ENCODE measurements around the gene PPP6R2. TPM values are rescaled to one million over a fixed set of nuclear protein-coding genes. Genes with fewer than 3 reads are reported as not detected.

Gene PPP6R2
- total RNA-seq, 4 donors from 2014 or later, result 35.6 to 50.8 (median 45.6) TPM

DNA sequence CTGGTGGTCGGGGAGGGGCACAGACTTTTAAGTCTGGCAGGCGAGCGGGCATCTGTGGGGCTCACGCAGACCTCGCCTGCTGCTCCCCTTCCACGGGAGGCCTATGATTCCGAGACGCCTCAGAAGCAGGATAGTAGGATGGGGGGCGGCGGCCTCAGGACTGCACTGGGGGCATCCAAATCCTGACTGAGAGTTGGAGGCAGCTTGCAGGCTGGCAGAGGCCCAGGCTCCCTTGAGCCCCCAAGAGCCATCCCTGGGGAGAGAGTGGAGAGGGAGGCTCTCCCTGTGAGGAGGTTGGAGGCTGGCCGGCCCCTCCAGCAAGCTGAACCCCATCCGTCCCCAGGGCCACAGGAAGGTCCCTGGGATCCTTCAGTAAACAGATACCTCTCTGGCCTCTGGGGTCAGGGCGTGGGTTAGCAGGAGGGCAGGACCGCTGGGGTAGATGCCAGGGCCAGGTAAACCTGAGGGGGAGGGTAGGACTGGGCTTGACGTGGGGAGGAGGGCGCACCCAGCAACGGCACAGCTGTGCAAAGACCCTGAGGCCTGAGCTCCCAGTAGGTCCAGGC is 98.4 kb downstream of the PPP6R2 start:
- WGBS, 2 donors, result 75 to 100% methylated on average over 4 of the region's 17 CpGs
- Histone ChIP-seq H3K27ac (no peak overlapping the region), H3K36me3 (peaks cover 32 to 100% (median 43%) of the 10 kb centered on the region in 3 donors), H3K9me3 (no peaks in the 10 kb centered on the region), H3K4me3 (no peak overlapping the region), H3K27me3 (no peaks in the 10 kb centered on the region), H3K4me1 (peaks cover 0 to 17% (median 10%) of the 10 kb centered on the region in 3 donors)
- TF ChIP-seq CTCF (IDR thresholded peaks at IDR 0.05), result no peak
- TF ChIP-seq POLR2A (IDR thresholded peaks at IDR 0.05), result no peak
- intact Hi-C loops (cut with DNase I), result no loop called here
- DNase-seq, result no peak

DNA sequence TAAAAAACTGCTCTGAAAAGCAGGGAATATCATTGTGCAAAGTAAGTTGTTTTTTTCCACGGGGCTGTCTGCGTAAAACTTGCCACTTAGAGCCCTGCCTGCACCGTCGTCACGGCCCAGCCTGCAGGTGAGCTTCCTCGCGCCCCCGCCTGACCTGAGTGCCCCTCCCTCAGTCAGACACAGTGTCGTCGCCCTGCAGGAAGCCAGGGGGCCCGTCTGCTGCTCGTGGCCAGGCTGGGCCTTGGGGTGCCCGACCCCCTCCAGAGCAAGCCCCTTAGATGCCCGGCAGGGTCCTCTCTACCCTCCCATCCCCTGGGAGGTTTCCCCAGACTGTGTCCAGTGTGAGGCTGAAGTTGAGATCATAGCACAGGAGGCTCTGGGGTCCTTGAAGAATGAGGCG is 100.1 kb downstream of the PPP6R2 start:
- H3K27me3 ChIP-seq, result no peaks in the 10 kb centered on the region
- intact Hi-C loops (cut with DNase I), result no loop called here
- 80 to 86% methylated on average over 1 of the region's 15 CpGs for WGBS, 2 donors
- peaks cover 30 to 100% (median 43%) of the 10 kb centered on the region in 3 donors for H3K36me3 ChIP-seq
- H3K9me3 ChIP-seq, result no peaks in the 10 kb centered on the region
- no peak overlapping the region for H3K4me3 ChIP-seq
- TF ChIP-seq POLR2A (IDR thresholded peaks at IDR 0.05) (no peak), CTCF (IDR thresholded peaks at IDR 0.05) (no peak)
- H3K4me1 ChIP-seq, result peaks cover 0 to 17% (median 10%) of the 10 kb centered on the region in 3 donors
- H3K27ac ChIP-seq, result no peak overlapping the region
- no peak for DNase-seq

- peaks cover 0 to 17% (median 10%) of the 10 kb centered on the region in 3 donors for H3K4me1 ChIP-seq
- no peak for TF ChIP-seq POLR2A (IDR thresholded peaks at IDR 0.05)
- no peak for TF ChIP-seq CTCF (IDR thresholded peaks at IDR 0.05)
- H3K36me3 ChIP-seq, result peaks cover 29 to 100% (median 39%) of the 10 kb centered on the region in 3 donors
- no peak for DNase-seq
- peak overlapping the region in 1 of 4 donors; percentile 21 for H3K27ac ChIP-seq
- intact Hi-C loops (cut with DNase I), result no loop called here
- no peaks in the 10 kb centered on the region for H3K27me3 ChIP-seq
- no peak overlapping the region for H3K4me3 ChIP-seq
- no peaks in the 10 kb centered on the region for H3K9me3 ChIP-seq
- 69% methylated on average over 9 to 17 of the region's 28 CpGs for WGBS, 2 donors
Observed at GRCh38 chr22:50443801-50444625, 100.9 kb downstream of the PPP6R2 start.

DNA sequence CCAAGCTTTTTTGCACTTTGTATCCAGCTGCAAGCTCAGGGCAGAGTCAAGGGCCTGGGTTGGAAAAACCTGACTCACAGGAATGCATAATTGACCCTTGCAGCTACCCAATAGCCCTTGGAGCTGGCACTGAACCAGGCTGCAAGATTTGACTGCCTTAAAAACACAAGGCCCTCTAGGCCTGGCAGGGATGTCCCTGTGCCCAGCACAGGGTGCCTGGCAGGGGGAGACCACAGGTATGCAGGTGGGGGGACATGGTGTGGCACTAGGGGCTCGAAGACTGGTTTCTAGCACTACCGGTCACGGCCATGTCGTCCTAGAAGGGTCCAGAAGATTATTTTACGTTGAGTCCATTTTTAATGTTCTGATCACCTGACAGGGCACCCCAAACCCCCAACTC is 101.5 kb downstream of the PPP6R2 start:
- 55 to 73% methylated on average over 4 to 5 of the region's 5 CpGs for WGBS, 2 donors
- Histone ChIP-seq H3K27ac (peak overlapping the region in 1 of 4 donors; percentile 13), H3K36me3 (peaks cover 29 to 100% (median 37%) of the 10 kb centered on the region in 3 donors), H3K27me3 (no peaks in the 10 kb centered on the region), H3K9me3 (no peaks in the 10 kb centered on the region), H3K4me1 (peaks cover 0 to 17% (median 10%) of the 10 kb centered on the region in 3 donors), H3K4me3 (no peak overlapping the region)
- no peak for DNase-seq
- TF ChIP-seq POLR2A (IDR thresholded peaks at IDR 0.05) (no peak), CTCF (IDR thresholded peaks at IDR 0.05) (no peak)
- intact Hi-C loops (cut with DNase I), result no loop called here
